Measurements from ENCODE around the gene SCGB1D4. TPM values are rescaled to one million over a fixed set of nuclear protein-coding genes. Genes with fewer than 3 reads are reported as not detected.
"Not testable (repeated sequence)": the region's sequence is repeated elsewhere in the genome, so short reads cannot be mapped to it uniquely, and the experiment has no call there.

SCGB1D4 gene, protein sequence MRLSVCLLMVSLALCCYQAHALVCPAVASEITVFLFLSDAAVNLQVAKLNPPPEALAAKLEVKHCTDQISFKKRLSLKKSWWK
- total RNA-seq = not detected

DNA sequence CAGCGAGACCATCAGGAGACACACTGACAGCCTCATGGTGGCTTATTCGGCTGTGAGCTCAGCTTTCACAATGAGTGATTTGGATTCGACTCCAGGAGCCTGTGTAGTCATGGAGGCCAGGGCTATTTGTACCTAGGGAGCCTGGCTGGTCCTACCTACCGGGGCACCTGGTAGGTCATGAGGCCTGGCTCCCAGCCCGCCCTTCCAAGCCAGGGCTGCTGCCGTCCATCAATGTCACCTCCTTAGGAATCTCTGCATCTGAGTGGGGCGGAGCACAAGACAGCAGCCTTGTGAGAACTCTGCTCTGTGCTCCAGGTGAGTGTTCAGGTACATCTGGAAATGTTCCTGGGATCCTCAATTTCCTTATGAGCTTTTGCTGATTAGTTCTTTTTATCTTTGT lies at the start of gene SCGB1D4:
Gene SCGB1D4 (minus strand): TSS at position 101 of the 400 bp plus-strand sequence. CDS start 65 bp downstream, at position 36.
- H3K27ac ChIP-seq = no peak within 1 kb of the TSS
- H3K27me3 ChIP-seq = peaks cover 40% of the 10 kb centered on the region
- WGBS, 2 donors (ENCODE audit: low coverage in 1 of 2) = 63 to 70% methylated on average over 2 to 6 of the region's 7 CpGs
- H3K9me3 ChIP-seq = no peaks in the 10 kb centered on the region
- H3K4me3 ChIP-seq = no peak within 1 kb of the TSS
- TF ChIP-seq POLR2AphosphoS5 (IDR thresholded peaks at IDR 0.05) (no peak), EP300 (IDR thresholded peaks at IDR 0.05) (no peak), POLR2A (IDR thresholded peaks at IDR 0.05) (no peak)
- TF ChIP-seq, protein P1, sequence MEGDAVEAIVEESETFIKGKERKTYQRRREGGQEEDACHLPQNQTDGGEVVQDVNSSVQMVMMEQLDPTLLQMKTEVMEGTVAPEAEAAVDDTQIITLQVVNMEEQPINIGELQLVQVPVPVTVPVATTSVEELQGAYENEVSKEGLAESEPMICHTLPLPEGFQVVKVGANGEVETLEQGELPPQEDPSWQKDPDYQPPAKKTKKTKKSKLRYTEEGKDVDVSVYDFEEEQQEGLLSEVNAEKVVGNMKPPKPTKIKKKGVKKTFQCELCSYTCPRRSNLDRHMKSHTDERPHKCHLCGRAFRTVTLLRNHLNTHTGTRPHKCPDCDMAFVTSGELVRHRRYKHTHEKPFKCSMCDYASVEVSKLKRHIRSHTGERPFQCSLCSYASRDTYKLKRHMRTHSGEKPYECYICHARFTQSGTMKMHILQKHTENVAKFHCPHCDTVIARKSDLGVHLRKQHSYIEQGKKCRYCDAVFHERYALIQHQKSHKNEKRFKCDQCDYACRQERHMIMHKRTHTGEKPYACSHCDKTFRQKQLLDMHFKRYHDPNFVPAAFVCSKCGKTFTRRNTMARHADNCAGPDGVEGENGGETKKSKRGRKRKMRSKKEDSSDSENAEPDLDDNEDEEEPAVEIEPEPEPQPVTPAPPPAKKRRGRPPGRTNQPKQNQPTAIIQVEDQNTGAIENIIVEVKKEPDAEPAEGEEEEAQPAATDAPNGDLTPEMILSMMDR (IDR thresholded peaks at IDR 0.05) = no peak
- no peaks in the 10 kb centered on the region for H3K36me3 ChIP-seq
- H3K4me1 ChIP-seq = no peaks in the 10 kb centered on the region
- ATAC-seq = no peak

- WGBS, 2 donors (ENCODE audit: low coverage in 1 of 2) = 86 to 100% methylated on average over 2 to 4 of the region's 6 CpGs
- ATAC-seq = no peak
- H3K36me3 ChIP-seq = no peaks in the 10 kb centered on the region
Observed at GRCh38 chr11:62345861-62346260, 47.0 kb upstream of the SCGB1D4 start.

GRCh38 chr11:62344210-62344609 lies 45.3 kb upstream of the SCGB1D4 start:
- H3K36me3 ChIP-seq = no peaks in the 10 kb centered on the region
- no peak overlapping the region for H3K4me3 ChIP-seq
- TF ChIP-seq EP300 (IDR thresholded peaks at IDR 0.05) (no peak), POLR2AphosphoS5 (IDR thresholded peaks at IDR 0.05) (no peak), POLR2A (IDR thresholded peaks at IDR 0.05) (no peak)
- TF ChIP-seq, protein P1 (IDR thresholded peaks at IDR 0.05) = no peak
- no peaks in the 10 kb centered on the region for H3K9me3 ChIP-seq
- no peaks in the 10 kb centered on the region for H3K27me3 ChIP-seq
- no peak for ATAC-seq
- WGBS, 2 donors (ENCODE audit: low coverage in 1 of 2) = 81 to 88% methylated on average over 1 of the region's 1 CpG
- H3K4me1 ChIP-seq = no peaks in the 10 kb centered on the region
- no peak overlapping the region for H3K27ac ChIP-seq

More at GRCh38 chr11:62345861-62346260, 47.0 kb upstream of the SCGB1D4 start:
- H3K9me3 ChIP-seq = no peaks in the 10 kb centered on the region
- no peaks in the 10 kb centered on the region for H3K27me3 ChIP-seq
- H3K4me1 ChIP-seq = no peaks in the 10 kb centered on the region
- no peak overlapping the region for H3K27ac ChIP-seq
- TF ChIP-seq EP300 (IDR thresholded peaks at IDR 0.05) = no peak
- H3K4me3 ChIP-seq = no peak overlapping the region

DNA sequence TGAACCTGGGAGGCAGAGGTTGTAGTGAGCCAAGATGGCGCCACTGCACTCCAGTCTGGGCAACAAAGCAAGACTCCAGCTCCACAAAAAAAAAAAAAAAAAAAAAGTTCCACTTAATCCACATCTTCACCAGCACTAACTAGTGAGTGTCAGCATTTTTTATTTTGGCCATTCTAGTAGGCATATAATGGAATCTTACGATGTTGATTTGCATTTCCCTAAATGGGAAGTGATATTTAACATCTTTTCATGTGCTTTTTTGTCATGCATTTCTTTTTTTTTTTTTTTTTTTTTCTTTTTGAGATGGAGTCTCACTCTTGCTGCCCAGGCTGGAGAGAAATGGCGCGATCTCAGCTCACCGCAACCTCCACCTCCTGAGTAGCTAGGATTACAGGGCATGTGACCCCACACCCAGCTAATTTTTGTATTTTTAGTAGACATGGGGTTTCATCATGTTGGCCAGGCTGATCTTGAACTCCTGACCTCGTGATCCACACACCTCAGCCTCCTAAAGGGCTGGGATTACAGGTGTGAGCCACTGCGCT lies 44.8 kb upstream of the SCGB1D4 start:
- WGBS, 2 donors (ENCODE audit: low coverage in 1 of 2) = 90 to 98% methylated on average over 4 to 6 of the region's 7 CpGs
- not testable (repeated sequence) for H3K27ac ChIP-seq, ATAC-seq

GRCh38 chr11:62341588-62341987 lies 42.7 kb upstream of the SCGB1D4 start:
- no peak overlapping the region for H3K4me3 ChIP-seq
- no peaks in the 10 kb centered on the region for H3K27me3 ChIP-seq
- H3K9me3 ChIP-seq = no peaks in the 10 kb centered on the region
- H3K36me3 ChIP-seq = no peaks in the 10 kb centered on the region
- 68 to 75% methylated on average over 4 of the region's 4 CpGs for WGBS, 2 donors (ENCODE audit: low coverage in 1 of 2)
- peaks cover 0 to 16% (median 3%) of the 10 kb centered on the region in 3 donors for H3K4me1 ChIP-seq
- no peak overlapping the region for H3K27ac ChIP-seq
- TF ChIP-seq EP300 (IDR thresholded peaks at IDR 0.05) (no peak), POLR2AphosphoS5 (IDR thresholded peaks at IDR 0.05) (no peak), POLR2A (IDR thresholded peaks at IDR 0.05) (no peak)
- TF ChIP-seq, protein P1 (IDR thresholded peaks at IDR 0.05) = no peak
- no peak for ATAC-seq

More for the DNA sequence above, 44.8 kb upstream of the SCGB1D4 start:
- not testable (repeated sequence) for H3K36me3 ChIP-seq, H3K9me3 ChIP-seq, H3K27me3 ChIP-seq, H3K4me3 ChIP-seq, H3K4me1 ChIP-seq

DNA sequence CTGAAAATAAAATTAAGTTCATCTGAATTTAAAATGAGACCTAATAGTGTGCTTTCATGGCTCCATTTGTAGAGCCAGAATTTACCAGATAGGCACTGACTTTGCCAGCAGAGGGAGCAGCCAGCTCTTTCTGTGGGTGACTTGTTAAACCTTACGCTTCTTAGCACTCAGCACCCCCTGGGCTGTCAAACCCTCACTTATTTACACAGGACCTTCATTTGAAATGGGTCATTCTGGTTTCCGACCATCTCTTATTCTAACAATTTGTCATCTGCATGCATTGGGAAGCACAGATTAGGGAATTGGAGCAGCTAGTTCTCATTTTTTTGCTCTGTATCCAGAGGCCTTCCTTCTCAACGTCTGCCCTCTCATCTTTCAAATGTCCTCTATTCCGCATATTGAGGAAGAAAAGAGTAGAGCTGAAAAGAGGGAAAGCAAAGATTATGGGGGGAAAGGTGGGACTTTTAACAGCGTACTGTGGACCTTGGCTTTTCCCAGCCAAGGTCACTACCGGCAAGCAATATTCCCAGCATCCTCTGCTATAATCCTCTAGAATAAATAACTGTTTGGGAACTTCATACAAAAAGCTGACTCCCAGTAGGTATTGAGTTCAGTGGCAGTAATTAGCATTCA lies 41.5 kb upstream of the SCGB1D4 start:
- H3K9me3 ChIP-seq = no peaks in the 10 kb centered on the region
- H3K4me3 ChIP-seq = no peak overlapping the region
- no peak for ATAC-seq
- peak overlapping the region in 1 of 4 donors; percentile 39 for H3K27ac ChIP-seq
- H3K36me3 ChIP-seq = no peaks in the 10 kb centered on the region
- H3K4me1 ChIP-seq = peaks cover 0 to 16% (median 3%) of the 10 kb centered on the region in 3 donors
- TF ChIP-seq POLR2AphosphoS5 (IDR thresholded peaks at IDR 0.05) = no peak
- TF ChIP-seq POLR2A (IDR thresholded peaks at IDR 0.05) = no peak
- no peak for TF ChIP-seq EP300 (IDR thresholded peaks at IDR 0.05)
- TF ChIP-seq, protein P1 (IDR thresholded peaks at IDR 0.05) = peak; percentile 39 to 72 (median 58)
- no peaks in the 10 kb centered on the region for H3K27me3 ChIP-seq
- WGBS, 2 donors (ENCODE audit: low coverage in 1 of 2) = 51 to 62% methylated on average over 5 to 6 of the region's 6 CpGs

All from gastroesophageal sphincter (tissue), 4 donors.